SK-N-SH (cell line): ENCODE data around the gene GRK3. TPM values are rescaled to one million over a fixed set of nuclear protein-coding genes. Genes with fewer than 3 reads are reported as not detected.
A peak's percentile ranks its signal among the peaks of the same experiment; 100 is the strongest.

Experiments used
- CTCF ChIA-PET: fragments of 300-600, 350-600 bp; formaldehyde crosslinking; extraction: SDS; loops from one replicate; lab custom pipeline; 2021; lab: Yijun Ruan, JAX
- POLR2A ChIA-PET: fragments of 350-600 bp; sonication (Branson Sonifier 250); formaldehyde crosslinking; extraction: SDS; loops from one replicate; lab custom pipeline; 2020; ENCODE audit warnings: antibody characterized with exemption, inconsistent platforms; lab: Yijun Ruan, JAX
- DNase-seq: peaks from one replicate; pipeline ENCODE4 v3.0.0; 2012
- H2AFZ ChIP-seq: fragments of 200-600 bp; sonication (generic); 2 replicates; pipeline ENCODE4 v1.8.1; 2016; ENCODE audit warnings: antibody characterized with exemption, mild to moderate bottlenecking, low read depth
- H3F3A ChIP-seq: fragments of 200-600 bp; sonication (generic); replicated peaks from 2 replicates; pipeline ENCODE3; 2016; ENCODE audit warnings: antibody characterized with exemption, mild to moderate bottlenecking; ENCODE audit not compliant: insufficient read depth
- H3K27ac ChIP-seq, 2 experiments: fragments of 200-500 bp in 1 of 2; fragments of 200-600 bp in 1 of 2; sonication (Bioruptor generic) in 1 of 2; sonication (generic), shearing (Covaris generic) in 1 of 2; 2 replicates each; pipeline versions ENCODE4 v1.5.1 to v1.6.1; 2014 to 2016; ENCODE audit warnings: low read depth in 2 of 2, inconsistent platforms in 1 of 2, low read length in 1 of 2, mild to moderate bottlenecking in 1 of 2, mixed read lengths in 1 of 2
- H3K27me3 ChIP-seq: fragments of 200-600 bp; sonication (generic), shearing (Covaris generic); 2 replicates; pipeline ENCODE4 v1.6.1; 2016; ENCODE audit warnings: mixed run types; ENCODE audit not compliant: insufficient read depth
- H3K36me3 ChIP-seq, 2 experiments: fragments of 200-500 bp in 1 of 2; fragments of 200-600 bp in 1 of 2; sonication (Bioruptor generic) in 1 of 2; sonication (generic) in 1 of 2; replicated peaks in 1 of 2; 2 replicates each; pipeline versions ENCODE3 to v1.5.1; 2014 to 2016; ENCODE audit warnings: low read length in 1 of 2, mild to moderate bottlenecking in 1 of 2; ENCODE audit not compliant: insufficient read depth in 2 of 2, control insufficient read depth in 1 of 2
- H3K4me1 ChIP-seq, 2 experiments: fragments of 200-500 bp in 1 of 2; fragments of 200-600 bp in 1 of 2; sonication (Bioruptor generic) in 1 of 2; sonication (generic), shearing (Covaris generic) in 1 of 2; 2 replicates each; pipeline versions ENCODE4 v1.5.1 to v1.6.1; 2014 to 2016; ENCODE audit warnings: low read depth in 1 of 2, low read length in 1 of 2, mixed run types in 1 of 2; ENCODE audit not compliant: insufficient read depth in 2 of 2, control insufficient read depth in 1 of 2
- H3K4me2 ChIP-seq: fragments of 200-600 bp; sonication (generic), shearing (Covaris generic); 2 replicates; pipeline ENCODE4 v1.6.1; 2017; ENCODE audit warnings: mixed run types
- H3K4me3 ChIP-seq, 2 experiments: fragments of 200-500 bp in 1 of 2; fragments of 200-600 bp in 1 of 2; sonication (Bioruptor generic) in 1 of 2; sonication (generic), shearing (Covaris generic) in 1 of 2; 2 replicates each; pipeline versions ENCODE4 v1.5.1 to v1.8.1; 2014 to 2016; ENCODE audit warnings: low read depth in 2 of 2, inconsistent platforms in 1 of 2, low read length in 1 of 2, mild to moderate bottlenecking in 1 of 2, mixed read lengths in 1 of 2, moderate library complexity in 1 of 2
- H3K79me2 ChIP-seq: fragments of 200-600 bp; sonication (generic); 2 replicates; pipeline ENCODE4 v1.8.1; 2017; ENCODE audit warnings: mild to moderate bottlenecking; ENCODE audit not compliant: insufficient read depth
- H3K9ac ChIP-seq: fragments of 200-600 bp; sonication (generic); 2 replicates; pipeline ENCODE4 v1.6.1; 2017; ENCODE audit warnings: mixed run types
- H3K9me2 ChIP-seq: fragments of 200-600 bp; sonication (generic); 2 replicates; pipeline ENCODE4 v1.6.1; 2017; ENCODE audit warnings: mixed run types
- H3K9me3 ChIP-seq: fragments of 200-600 bp; sonication (generic); 2 replicates; pipeline ENCODE4 v1.6.1; 2017; ENCODE audit warnings: mixed run types, mild to moderate bottlenecking, moderate library complexity
- H4K20me1 ChIP-seq: fragments of 200-600 bp; sonication (generic); 2 replicates; pipeline ENCODE4 v1.6.1; 2017; ENCODE audit warnings: mild to moderate bottlenecking, mixed run types; ENCODE audit not compliant: insufficient read depth
- EP300 ChIP-seq, 2 experiments: IDR thresholded peaks; 2 replicates each; pipeline versions ENCODE4 v1.4.0 to v1.6.1; 2012; ENCODE audit warnings: borderline replicate concordance in 1 of 2, low read depth in 1 of 2, low read length in 1 of 2
- EZH2phosphoT487 ChIP-seq: fragments of 200-600 bp; sonication (generic); IDR thresholded peaks from 2 replicates; pipeline ENCODE4 v1.6.1; 2017; ENCODE audit warnings: low read depth, mixed run types, mild to moderate bottlenecking, antibody characterized with exemption, moderate library complexity, borderline replicate concordance
- FOSL2 ChIP-seq: IDR thresholded peaks from 2 replicates; pipeline ENCODE4 v1.4.0; 2012; ENCODE audit warnings: low read depth, mild to moderate bottlenecking, moderate library complexity, borderline replicate concordance
- FOXJ3 ChIP-seq: sonication (generic); formaldehyde crosslinking; IDR thresholded peaks from 2 replicates; pipeline ENCODE4 v1.5.1; 2020; ENCODE audit warnings: mild to moderate bottlenecking, missing genetic modification reagents
- IRF3 ChIP-seq: fragments of 150-350 bp; IDR thresholded peaks from 2 replicates; pipeline ENCODE4 v1.6.1; 2016; ENCODE audit warnings: mild to moderate bottlenecking, low read depth, low read length
- JUND ChIP-seq: IDR thresholded peaks from 2 replicates; pipeline ENCODE4 v1.4.0; 2012
- MEF2A ChIP-seq: IDR thresholded peaks from 2 replicates; pipeline ENCODE4 v1.4.0; 2012; ENCODE audit warnings: low read depth, borderline replicate concordance
- NFIC ChIP-seq: IDR thresholded peaks from 2 replicates; pipeline ENCODE4 v1.4.0; 2012; ENCODE audit warnings: borderline replicate concordance
- PBX3 ChIP-seq: IDR thresholded peaks from 2 replicates; pipeline ENCODE4; 2012
- RAD21 ChIP-seq: IDR thresholded peaks from 2 replicates; pipeline ENCODE4 v1.6.1; 2012; ENCODE audit warnings: mild to moderate bottlenecking, low read length
- RXRA ChIP-seq: IDR thresholded peaks from 2 replicates; pipeline ENCODE4 v1.4.0; 2012; ENCODE audit warnings: low read depth, mild to moderate bottlenecking, borderline replicate concordance
- SMC3 ChIP-seq: IDR thresholded peaks from 2 replicates; pipeline ENCODE4 v1.6.1; 2012; ENCODE audit warnings: low read depth, low read length, improper control_type of control experiment
- USF1 ChIP-seq: IDR thresholded peaks from 2 replicates; pipeline ENCODE4 v1.4.0; 2012; ENCODE audit warnings: low read depth, borderline replicate concordance
- USF2 ChIP-seq: fragments of 150-350 bp; IDR thresholded peaks from 2 replicates; pipeline ENCODE4 v1.6.1; 2017; ENCODE audit warnings: antibody characterized with exemption, low read length, low read depth, borderline replicate concordance
- ZBTB33 ChIP-seq: IDR thresholded peaks from 2 replicates; pipeline ENCODE4 v1.4.0; 2012; ENCODE audit warnings: low read depth, borderline replicate concordance
- WGBS: methylation state at CpG from one replicate; pipeline ENCODE4 v1.1.6; 2017; ENCODE audit warnings: low lambda C conversion rate; 5-methylcytosine and 5-hydroxymethylcytosine counted together
- polyA plus RNA-seq, 3 experiments: library from polyadenylated mRNA; depleted of rRNA; stranded (reverse); fragments of >200 nt; gene quantifications; 2 replicates each; pipeline ENCODE4 v1.2.3, GENCODE V29; 2012

Gene GRK3
- polyA plus RNA-seq, 1 of the 3 experiments (the other 2 are of a cell fraction): 1.3 TPM

GRCh38 chr22:25566186-25566897, 1.9 kb downstream of the GRK3 start:
- Histone ChIP-seq H3K4me1 (peaks cover 5 to 20% of the 10 kb centered on the region in 2 experiments; a peak in 2 of 4 replicates), H3K4me3 (peak overlapping the region; percentile 75 to 88; a peak in 3 of 4 replicates), H3K79me2 (0 out of 2 replicates have a peak, but pooled peaks cover 3% of the 10 kb centered on the region), H3K9me3 (no peaks in the 10 kb centered on the region), H3K9me2 (no peaks in the 10 kb centered on the region), H2AFZ (no peak overlapping the region), H3K36me3 (no peaks in the 10 kb centered on the region), H3K9ac (no peak overlapping the region), H3K27me3 (peaks cover 6% of the 10 kb centered on the region; the same call in 1 of the 2 replicates), H4K20me1 (no peaks in the 10 kb centered on the region), H3K27ac (peak overlapping the region in 1 of 2 experiments; percentile 96; a peak in 2 of 4 replicates), H3F3A (peaks cover 4% of the 10 kb centered on the region), H3K4me2 (0 out of 2 replicates have a peak overlapping the region, but pooled peaks have one; percentile 92)
- 64% methylated on average over 5 of the region's 5 CpGs for WGBS
- ChIA-PET POLR2A (no interaction called here), CTCF (interaction anchor here (1.0 to 4.2 kb wide), 6 partner anchors 22 to 207 kb away, joined by 3 to 17 read pairs (median 11); no protein-coding TSS in a partner anchor)
- DNase-seq: no peak
- TF ChIP-seq JUND (no peak), EP300 (IDR thresholded peaks at IDR 0.05; ENCODE audit: borderline replicate concordance in 1 of 2, low read depth in 1 of 2, low read length in 1 of 2) (no peak), NFIC (no peak), IRF3 (no peak), SMC3 (no peak), USF2 (no peak), ZBTB33 (no peak), MEF2A (no peak), RXRA (no peak), USF1 (no peak), RAD21 (no peak), FOXJ3 (CRISPR knock-in tag) (no peak), FOSL2 (no peak), EZH2phosphoT487 (no peak), PBX3 (no peak)
